ENCODE data around the gene PURB. TPM values are rescaled to one million over a fixed set of nuclear protein-coding genes. Genes with fewer than 3 reads are reported as not detected.

PURB gene
- total and polyA plus RNA-seq, 2 experiments from 2014 or later, result 3.1 to 27.1 TPM

- H4K20me1 ChIP-seq (replicated peaks; ENCODE audit: insufficient read depth), result no peaks in the 10 kb centered on the region
- H3K9me2 ChIP-seq (ENCODE audit: insufficient read depth), result no peaks in the 10 kb centered on the region
- Mint-ChIP-seq H3K9me3 (no peaks in the 10 kb centered on the region), H3K4me3 (no peak overlapping the region), H3K27me3 (ENCODE audit: insufficient read depth, low read depth, poor library complexity) (peaks cover 6% of the 10 kb centered on the region), H3K36me3 (ENCODE audit: low read depth) (no peaks in the 10 kb centered on the region), H3K4me1 (no peaks in the 10 kb centered on the region), H3K27ac (no peak overlapping the region)
- no peaks in the 10 kb centered on the region for H3F3A ChIP-seq (replicated peaks; ENCODE audit: low read depth)
- H2AFZ ChIP-seq, result no peak overlapping the region
- DNase-seq (ENCODE audit: low spot score) (no peak), ATAC-seq (no peak)
- H3K4me1 ChIP-seq (ENCODE audit: insufficient read depth), result no peaks in the 10 kb centered on the region
- H3K27ac ChIP-seq (ENCODE audit: low read depth), result no peak overlapping the region
- no peaks in the 10 kb centered on the region for H3K36me3 ChIP-seq (ENCODE audit: insufficient read depth)
- no peak overlapping the region for H3K4me2 ChIP-seq
- H3K4me3 ChIP-seq, result no peak overlapping the region
- no peak for TF ChIP-seq JUNB (IDR thresholded peaks at IDR 0.05; ENCODE audit: unreplicated experiment)
- TF ChIP-seq CTCF (conservative IDR thresholded peaks at IDR 0.05; ENCODE audit: low read depth in 2 of 2), result no peak
- no peak for TF ChIP-seq EZH2 (IDR thresholded peaks at IDR 0.05; ENCODE audit: low read depth, unreplicated experiment)
- no peak for TF ChIP-seq EZH2phosphoT487 (IDR thresholded peaks at IDR 0.05; ENCODE audit: unreplicated experiment)
- TF ChIP-seq NANOG (IDR thresholded peaks at IDR 0.05; ENCODE audit: borderline replicate concordance), result no peak
- no peak for TF ChIP-seq POLR2AphosphoS5 (IDR thresholded peaks at IDR 0.05; ENCODE audit: low read depth)
- no peak for TF ChIP-seq ZNF462 (CRISPR knock-in tag; IDR thresholded peaks at IDR 0.05)
- no peak for TF ChIP-seq STAT1 (IDR thresholded peaks at IDR 0.05; ENCODE audit: unreplicated experiment)
- H3K27me3 ChIP-seq (ENCODE audit: insufficient read depth), result no peaks in the 10 kb centered on the region
- no peaks in the 10 kb centered on the region for H3K79me2 ChIP-seq (replicated peaks; ENCODE audit: insufficient read depth)
Observed at GRCh38 chr7:44899443-44899842, 14.1 kb upstream of the PURB start.

All from GM23338 (cell line).